ENCODE measurements around the gene NAT9.
A peak's percentile ranks its signal among the peaks of the same experiment; 100 is the strongest.

Gene NAT9

GRCh38 chr17:74743755-74744154 lies 32.4 kb downstream of the NAT9 start:
- ChIA-PET CTCF (interaction anchor here (0.8 to 4.7 kb wide), 7 partner anchors 8 to 118 kb away, joined by 3 to 154 read pairs (median 5); partner anchors contain the start of gene NAT9), POLR2A (interaction anchor here (0.6 kb wide), 1 partner anchor 11 kb away, joined by 3 read pairs; no protein-coding TSS in a partner anchor)
- peaks cover 20 to 91% (median 90%) of the 10 kb centered on the region in 4 experiments for H3K4me1 ChIP-seq (ENCODE audit: control extremely low read depth in 1 of 4, control insufficient read depth in 4 of 4, insufficient read depth in 4 of 4, low read length in 3 of 4)
- DNase-seq = no peak
- H3K27me3 ChIP-seq (replicated peaks in 2 of 5; ENCODE audit: control insufficient read depth in 4 of 5, insufficient read depth in 5 of 5, low read length in 4 of 5) = no peaks in the 10 kb centered on the region
- H3K27ac ChIP-seq (ENCODE audit: insufficient read depth in 1 of 2, low read depth in 1 of 2, low read length in 2 of 2, poor library complexity in 1 of 2, severe bottlenecking in 2 of 2) = no peak overlapping the region
- whole genome bisulfite sequencing (ENCODE audit: insufficient coverage) = no CpG with 5 or more reads among the region's 2 CpGs
- H3K9me3 ChIP-seq (ENCODE audit: control extremely low read depth in 1 of 5, control insufficient read depth in 4 of 5, insufficient read depth in 2 of 5, low read depth in 1 of 5, low read length in 4 of 5) = no peaks in the 10 kb centered on the region
- peaks cover 0 to 31% (median 16%) of the 10 kb centered on the region in 4 experiments for H3K36me3 ChIP-seq (ENCODE audit: control insufficient read depth in 4 of 4, insufficient read depth in 4 of 4, low read length in 3 of 4)
- no peak overlapping the region for H3K4me3 ChIP-seq (ENCODE audit: control insufficient read depth in 1 of 7, extremely low read depth in 1 of 7, insufficient read depth in 4 of 7, low read depth in 2 of 7, low read length in 6 of 7)

DNA sequence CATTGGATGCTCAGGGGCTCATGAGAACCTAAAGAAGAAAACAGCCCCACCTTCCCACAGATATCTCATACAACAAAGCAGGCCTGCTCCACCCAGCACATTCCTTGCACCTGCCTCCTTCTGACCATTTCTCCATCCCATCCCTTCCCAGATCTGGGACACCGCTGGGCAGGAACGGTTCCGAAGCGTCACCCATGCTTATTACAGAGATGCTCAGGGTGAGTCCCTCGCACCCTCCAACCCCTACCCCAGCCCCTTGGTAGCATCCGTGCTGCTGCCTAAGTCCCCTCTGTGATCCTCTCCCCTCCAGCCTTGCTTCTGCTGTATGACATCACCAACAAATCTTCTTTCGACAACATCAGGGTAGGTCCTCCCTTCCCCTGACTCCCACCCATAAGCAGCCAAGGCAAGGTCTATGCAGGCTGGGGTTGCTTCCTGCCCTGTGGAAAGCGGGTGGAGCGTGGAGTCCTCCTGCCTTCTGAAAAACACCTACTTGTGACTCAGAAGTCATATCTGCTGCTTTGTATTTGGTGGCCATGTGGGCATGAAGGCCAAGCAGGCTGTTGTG lies 33.1 kb downstream of the NAT9 start:
- H3K9me3 ChIP-seq (ENCODE audit: control extremely low read depth in 1 of 5, control insufficient read depth in 4 of 5, insufficient read depth in 2 of 5, low read depth in 1 of 5, low read length in 4 of 5) = no peaks in the 10 kb centered on the region
- peak overlapping the region in 3 of 7 experiments; percentile 23 to 48 (median 30) for H3K4me3 ChIP-seq (ENCODE audit: control insufficient read depth in 1 of 7, extremely low read depth in 1 of 7, insufficient read depth in 4 of 7, low read depth in 2 of 7, low read length in 6 of 7)
- H3K27ac ChIP-seq (ENCODE audit: insufficient read depth in 1 of 2, low read depth in 1 of 2, low read length in 2 of 2, poor library complexity in 1 of 2, severe bottlenecking in 2 of 2) = no peak overlapping the region
- peaks cover 0 to 31% (median 16%) of the 10 kb centered on the region in 4 experiments for H3K36me3 ChIP-seq (ENCODE audit: control insufficient read depth in 4 of 4, insufficient read depth in 4 of 4, low read length in 3 of 4)
- ChIA-PET POLR2A (interaction anchor here (1.2 to 1.6 kb wide), 2 partner anchors 17 to 28 kb away, joined by 6 to 7 read pairs; no protein-coding TSS in a partner anchor), CTCF (interaction anchor here (0.5 to 2.9 kb wide), 17 partner anchors 10 to 297 kb away, joined by 3 to 21 read pairs (median 4); no protein-coding TSS in a partner anchor)
- DNase-seq = no peak
- H3K4me1 ChIP-seq (ENCODE audit: control extremely low read depth in 1 of 4, control insufficient read depth in 4 of 4, insufficient read depth in 4 of 4, low read length in 3 of 4) = peaks cover 21 to 98% (median 97%) of the 10 kb centered on the region in 4 experiments
- H3K27me3 ChIP-seq (replicated peaks in 2 of 5; ENCODE audit: control insufficient read depth in 4 of 5, insufficient read depth in 5 of 5, low read length in 4 of 5) = no peaks in the 10 kb centered on the region
- 88% methylated on average over 8 of the region's 9 CpGs for WGBS (ENCODE audit: insufficient coverage)

DNA sequence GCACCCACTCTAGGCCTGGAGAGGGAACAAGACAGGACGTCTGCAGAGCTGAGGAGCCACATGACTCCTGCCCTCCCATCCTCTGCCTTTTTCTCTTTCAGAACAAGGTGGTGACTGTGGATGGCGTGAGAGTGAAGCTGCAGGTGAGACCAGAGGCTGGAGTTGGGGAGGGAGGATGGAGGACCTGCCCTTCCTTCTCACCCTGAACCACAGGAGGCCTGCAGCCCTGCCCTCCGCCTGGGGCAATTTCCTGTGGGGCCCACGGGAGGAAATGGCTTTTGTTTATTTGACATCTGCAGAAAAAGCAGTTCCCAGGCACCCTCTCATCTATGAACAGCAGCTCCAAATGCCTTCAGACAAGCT lies 34.0 kb downstream of the NAT9 start:
- peak overlapping the region in 2 of 7 experiments; percentile 26 to 40 for H3K4me3 ChIP-seq (ENCODE audit: control insufficient read depth in 1 of 7, extremely low read depth in 1 of 7, insufficient read depth in 4 of 7, low read depth in 2 of 7, low read length in 6 of 7)
- no peaks in the 10 kb centered on the region for H3K9me3 ChIP-seq (ENCODE audit: control extremely low read depth in 1 of 5, control insufficient read depth in 4 of 5, insufficient read depth in 2 of 5, low read depth in 1 of 5, low read length in 4 of 5)
- peaks cover 0 to 31% (median 15%) of the 10 kb centered on the region in 4 experiments for H3K36me3 ChIP-seq (ENCODE audit: control insufficient read depth in 4 of 4, insufficient read depth in 4 of 4, low read length in 3 of 4)
- ChIA-PET CTCF (interaction anchor here (0.6 to 2.9 kb wide), 18 partner anchors 11 to 176 kb away, joined by 3 to 21 read pairs (median 4); no protein-coding TSS in a partner anchor), POLR2A (interaction anchor here (1.1 to 1.6 kb wide), 4 partner anchors 8 to 37 kb away, joined by 3 to 7 read pairs (median 6); no protein-coding TSS in a partner anchor)
- peaks cover 18 to 98% (median 91%) of the 10 kb centered on the region in 4 experiments for H3K4me1 ChIP-seq (ENCODE audit: control extremely low read depth in 1 of 4, control insufficient read depth in 4 of 4, insufficient read depth in 4 of 4, low read length in 3 of 4)
- peak overlapping the region in 1 of 2 experiments; percentile 74 for H3K27ac ChIP-seq (ENCODE audit: insufficient read depth in 1 of 2, low read depth in 1 of 2, low read length in 2 of 2, poor library complexity in 1 of 2, severe bottlenecking in 2 of 2)
- 0% methylated on average over 1 of the region's 4 CpGs for WGBS (ENCODE audit: insufficient coverage)
- peak; percentile 64 to 89 (median 82) for DNase-seq
- H3K27me3 ChIP-seq (replicated peaks in 2 of 5; ENCODE audit: control insufficient read depth in 4 of 5, insufficient read depth in 5 of 5, low read length in 4 of 5) = no peaks in the 10 kb centered on the region

- peaks cover 0 to 30% (median 14%) of the 10 kb centered on the region in 4 experiments for H3K36me3 ChIP-seq (ENCODE audit: control insufficient read depth in 4 of 4, insufficient read depth in 4 of 4, low read length in 3 of 4)
- ChIA-PET CTCF (interaction anchor here (0.8 to 2.9 kb wide), 11 partner anchors 13 to 83 kb away, joined by 3 to 21 read pairs (median 5); no protein-coding TSS in a partner anchor), POLR2A (interaction anchor here (1.1 to 1.6 kb wide), 2 partner anchors 10 to 38 kb away, joined by 3 to 6 read pairs; no protein-coding TSS in a partner anchor)
- no peaks in the 10 kb centered on the region for H3K9me3 ChIP-seq (ENCODE audit: control extremely low read depth in 1 of 5, control insufficient read depth in 4 of 5, insufficient read depth in 2 of 5, low read depth in 1 of 5, low read length in 4 of 5)
- WGBS (ENCODE audit: insufficient coverage) = 76% methylated on average over 14 of the region's 17 CpGs
- no peaks in the 10 kb centered on the region for H3K27me3 ChIP-seq (replicated peaks in 2 of 5; ENCODE audit: control insufficient read depth in 4 of 5, insufficient read depth in 5 of 5, low read length in 4 of 5)
- peaks cover 17 to 93% (median 88%) of the 10 kb centered on the region in 4 experiments for H3K4me1 ChIP-seq (ENCODE audit: control extremely low read depth in 1 of 4, control insufficient read depth in 4 of 4, insufficient read depth in 4 of 4, low read length in 3 of 4)
- H3K4me3 ChIP-seq (ENCODE audit: control insufficient read depth in 1 of 7, extremely low read depth in 1 of 7, insufficient read depth in 4 of 7, low read depth in 2 of 7, low read length in 6 of 7) = peak overlapping the region in 3 of 7 experiments; percentile 1 to 25 (median 12)
- DNase-seq = no peak
- H3K27ac ChIP-seq (ENCODE audit: insufficient read depth in 1 of 2, low read depth in 1 of 2, low read length in 2 of 2, poor library complexity in 1 of 2, severe bottlenecking in 2 of 2) = peak overlapping the region; percentile 25 to 68
Measured at GRCh38 chr17:74740641-74741387, 35.3 kb downstream of the NAT9 start.

DNA sequence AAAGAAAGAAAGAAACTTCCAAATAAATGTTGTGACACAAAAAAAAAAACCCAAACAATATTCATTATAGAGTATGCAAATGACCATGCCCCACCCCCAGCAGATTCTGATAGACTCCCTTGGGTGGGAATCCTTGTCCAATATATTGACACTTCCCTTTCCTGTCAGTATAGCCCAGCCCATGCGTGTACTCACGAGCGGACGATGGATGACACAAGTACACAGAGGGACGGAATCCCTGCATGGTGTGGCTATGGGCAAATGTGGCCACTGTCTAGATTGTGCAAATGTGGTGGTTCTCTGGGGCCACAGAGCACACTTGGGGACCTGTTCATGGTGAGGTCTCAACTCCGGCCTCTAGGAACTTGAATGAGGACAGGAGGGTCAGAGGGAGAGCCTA lies 36.0 kb downstream of the NAT9 start:
- Histone ChIP-seq H3K4me1 (ENCODE audit: control extremely low read depth in 1 of 4, control insufficient read depth in 4 of 4, insufficient read depth in 4 of 4, low read length in 3 of 4) (peaks cover 17 to 93% (median 86%) of the 10 kb centered on the region in 4 experiments), H3K9me3 (ENCODE audit: control extremely low read depth in 1 of 5, control insufficient read depth in 4 of 5, insufficient read depth in 2 of 5, low read depth in 1 of 5, low read length in 4 of 5) (no peaks in the 10 kb centered on the region), H3K4me3 (ENCODE audit: control insufficient read depth in 1 of 7, extremely low read depth in 1 of 7, insufficient read depth in 4 of 7, low read depth in 2 of 7, low read length in 6 of 7) (peak overlapping the region in 2 of 7 experiments; percentile 12 to 25), H3K36me3 (ENCODE audit: control insufficient read depth in 4 of 4, insufficient read depth in 4 of 4, low read length in 3 of 4) (peaks cover 0 to 23% (median 11%) of the 10 kb centered on the region in 4 experiments), H3K27ac (ENCODE audit: insufficient read depth in 1 of 2, low read depth in 1 of 2, low read length in 2 of 2, poor library complexity in 1 of 2, severe bottlenecking in 2 of 2) (peak overlapping the region; percentile 25 to 68), H3K27me3 (replicated peaks in 2 of 5; ENCODE audit: control insufficient read depth in 4 of 5, insufficient read depth in 5 of 5, low read length in 4 of 5) (no peaks in the 10 kb centered on the region)
- WGBS (ENCODE audit: insufficient coverage) = 100% methylated on average over 1 of the region's 6 CpGs
- DNase-seq = no peak
- POLR2A ChIA-PET = no interaction called here
- CTCF ChIA-PET = interaction anchor here (1.6 to 5.1 kb wide), 3 partner anchors 18 to 77 kb away, joined by 3 to 60 read pairs (median 58); no protein-coding TSS in a partner anchor

DNA sequence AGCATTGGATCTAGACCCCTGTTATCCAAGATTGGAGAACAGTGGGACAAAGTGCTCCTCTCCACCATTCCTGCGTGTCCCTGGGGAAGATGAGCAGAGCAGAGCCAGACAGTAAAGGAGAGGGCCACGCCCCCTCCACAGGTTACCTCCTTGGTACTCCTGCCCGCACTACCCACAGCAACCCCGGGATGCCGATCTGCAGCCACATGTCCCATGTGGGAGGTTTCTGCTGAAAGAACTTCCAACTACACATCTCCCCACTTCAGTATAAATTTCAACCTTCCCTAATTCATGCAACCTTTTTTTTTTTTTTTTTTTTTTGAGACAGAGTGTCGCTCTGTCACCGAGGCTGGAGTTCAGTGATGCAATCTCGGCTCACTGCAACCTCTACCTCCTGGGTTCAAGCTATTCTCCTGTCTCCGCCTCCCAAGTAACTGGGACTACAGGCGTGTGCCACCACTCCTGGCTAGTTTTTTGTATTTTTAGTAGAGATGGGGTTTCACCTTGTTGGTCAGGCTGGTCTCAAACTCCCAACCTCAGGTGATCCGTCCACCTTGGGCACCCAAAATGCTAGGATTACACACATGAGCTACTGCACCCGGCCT lies 36.8 kb downstream of the NAT9 start:
- no peak for DNase-seq
- no peaks in the 10 kb centered on the region for H3K27me3 ChIP-seq (replicated peaks in 2 of 5; ENCODE audit: control insufficient read depth in 4 of 5, insufficient read depth in 5 of 5, low read length in 4 of 5)
- peak overlapping the region in 6 of 7 experiments; percentile 67 to 88 (median 74) for H3K4me3 ChIP-seq (ENCODE audit: control insufficient read depth in 1 of 7, extremely low read depth in 1 of 7, insufficient read depth in 4 of 7, low read depth in 2 of 7, low read length in 6 of 7)
- H3K27ac ChIP-seq (ENCODE audit: insufficient read depth in 1 of 2, low read depth in 1 of 2, low read length in 2 of 2, poor library complexity in 1 of 2, severe bottlenecking in 2 of 2) = peak overlapping the region; percentile 81 to 89
- POLR2A ChIA-PET = interaction anchor here (0.7 to 3.3 kb wide), 2 partner anchors 10 to 20 kb away, joined by 3 to 36 read pairs; partner anchors contain the start of gene NHERF1
- peaks cover 17 to 86% (median 78%) of the 10 kb centered on the region in 4 experiments for H3K4me1 ChIP-seq (ENCODE audit: control extremely low read depth in 1 of 4, control insufficient read depth in 4 of 4, insufficient read depth in 4 of 4, low read length in 3 of 4)
- 73% methylated on average over 2 of the region's 12 CpGs for WGBS (ENCODE audit: insufficient coverage)
- H3K36me3 ChIP-seq (ENCODE audit: control insufficient read depth in 4 of 4, insufficient read depth in 4 of 4, low read length in 3 of 4) = peaks cover 0 to 23% (median 11%) of the 10 kb centered on the region in 4 experiments
- no peaks in the 10 kb centered on the region for H3K9me3 ChIP-seq (ENCODE audit: control extremely low read depth in 1 of 5, control insufficient read depth in 4 of 5, insufficient read depth in 2 of 5, low read depth in 1 of 5, low read length in 4 of 5)
- CTCF ChIA-PET = interaction anchor here (1.4 to 5.1 kb wide), 10 partner anchors 10 to 135 kb away, joined by 4 to 151 read pairs (median 38); partner anchors contain the start of gene CD300LF
